GM12865 (cell line): ENCODE data around the gene DSP.

Source experiments
- DNase-seq: peaks from one replicate; pipeline ENCODE4 v3.0.0; 2010; ENCODE audit warnings: low read depth
- H3K4me3 ChIP-seq: 2 replicates; pipeline ENCODE4 v1.5.1; 2011; ENCODE audit warnings: mild to moderate bottlenecking, low read depth, low read length, control low read depth
- TF ChIP-seq, protein P1 (sequence below): IDR thresholded peaks from 2 replicates; pipeline ENCODE4 v1.5.1; 2011; ENCODE audit warnings: low read length, control low read depth, low read depth, inconsistent platforms; ENCODE audit not compliant: insufficient read depth; ENCODE audit errors: missing control alignments

DSP gene

DNA sequence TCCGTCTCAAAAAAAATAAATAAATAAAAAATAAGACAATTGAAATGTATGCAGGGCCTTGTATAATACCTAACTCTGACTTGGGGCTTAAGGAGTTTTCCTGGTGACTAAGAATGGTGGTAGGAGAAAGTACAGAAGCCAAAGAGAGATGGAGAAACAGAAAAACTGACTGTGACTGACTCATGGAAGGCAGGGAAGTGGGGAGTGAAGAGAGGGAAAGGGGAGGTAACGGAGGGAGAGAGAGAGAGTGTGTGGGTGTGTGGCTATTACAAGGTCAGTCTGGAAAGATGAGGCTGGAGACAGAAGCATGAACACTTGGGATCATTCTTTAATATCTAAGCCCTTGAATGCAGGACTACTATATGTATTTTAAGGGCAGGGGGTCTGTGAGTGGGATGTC lies 87.0 kb downstream of the DSP start:
- no peak for DNase-seq

DNA sequence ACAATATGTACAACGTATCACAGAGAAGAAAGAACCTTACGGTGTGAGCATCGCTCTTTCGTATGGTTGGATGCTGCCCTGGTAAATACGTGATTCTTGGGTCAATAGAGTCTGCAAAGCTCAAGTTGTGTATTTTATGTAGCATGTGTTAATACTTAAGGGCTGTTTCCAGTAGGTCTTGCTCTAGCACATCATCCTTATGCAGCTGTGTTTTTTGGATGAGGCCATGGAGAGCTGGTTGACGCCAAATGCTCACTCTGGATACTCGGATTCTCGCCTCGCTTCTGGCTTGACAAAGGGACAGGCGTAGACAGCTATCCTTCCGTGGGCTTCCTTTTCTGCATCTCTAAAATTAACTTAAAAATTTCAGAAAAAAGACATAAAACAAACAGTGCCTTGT lies 87.4 kb downstream of the DSP start:
- TF ChIP-seq, protein P1, sequence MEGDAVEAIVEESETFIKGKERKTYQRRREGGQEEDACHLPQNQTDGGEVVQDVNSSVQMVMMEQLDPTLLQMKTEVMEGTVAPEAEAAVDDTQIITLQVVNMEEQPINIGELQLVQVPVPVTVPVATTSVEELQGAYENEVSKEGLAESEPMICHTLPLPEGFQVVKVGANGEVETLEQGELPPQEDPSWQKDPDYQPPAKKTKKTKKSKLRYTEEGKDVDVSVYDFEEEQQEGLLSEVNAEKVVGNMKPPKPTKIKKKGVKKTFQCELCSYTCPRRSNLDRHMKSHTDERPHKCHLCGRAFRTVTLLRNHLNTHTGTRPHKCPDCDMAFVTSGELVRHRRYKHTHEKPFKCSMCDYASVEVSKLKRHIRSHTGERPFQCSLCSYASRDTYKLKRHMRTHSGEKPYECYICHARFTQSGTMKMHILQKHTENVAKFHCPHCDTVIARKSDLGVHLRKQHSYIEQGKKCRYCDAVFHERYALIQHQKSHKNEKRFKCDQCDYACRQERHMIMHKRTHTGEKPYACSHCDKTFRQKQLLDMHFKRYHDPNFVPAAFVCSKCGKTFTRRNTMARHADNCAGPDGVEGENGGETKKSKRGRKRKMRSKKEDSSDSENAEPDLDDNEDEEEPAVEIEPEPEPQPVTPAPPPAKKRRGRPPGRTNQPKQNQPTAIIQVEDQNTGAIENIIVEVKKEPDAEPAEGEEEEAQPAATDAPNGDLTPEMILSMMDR: no peak
- no peak for DNase-seq
- no peak overlapping the region for H3K4me3 ChIP-seq

More for the DNA sequence above, 87.0 kb downstream of the DSP start:
- no peak overlapping the region for H3K4me3 ChIP-seq
- TF ChIP-seq, protein P1: no peak

DNA sequence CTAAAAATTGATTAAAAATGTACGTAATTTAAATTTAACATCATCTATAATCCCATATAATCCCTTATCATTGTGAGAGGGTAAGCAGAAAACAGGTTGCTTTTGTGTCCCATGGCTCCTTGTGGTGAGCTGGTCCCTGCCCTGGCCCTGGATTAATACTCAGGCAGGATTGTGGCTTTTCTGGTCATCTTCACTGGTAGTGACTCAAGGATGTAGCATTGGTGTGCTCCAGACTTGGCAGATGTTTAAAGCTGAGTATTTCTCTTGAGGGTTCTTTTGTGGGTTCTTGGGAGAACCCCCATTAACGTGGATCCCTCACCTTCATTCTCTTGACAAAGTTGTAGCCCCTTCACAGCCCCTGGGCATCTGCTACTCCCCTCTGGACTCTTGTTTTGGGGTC lies 87.8 kb downstream of the DSP start:
- H3K4me3 ChIP-seq: no peak overlapping the region
- TF ChIP-seq, protein P1: no peak
- DNase-seq: no peak

DNA sequence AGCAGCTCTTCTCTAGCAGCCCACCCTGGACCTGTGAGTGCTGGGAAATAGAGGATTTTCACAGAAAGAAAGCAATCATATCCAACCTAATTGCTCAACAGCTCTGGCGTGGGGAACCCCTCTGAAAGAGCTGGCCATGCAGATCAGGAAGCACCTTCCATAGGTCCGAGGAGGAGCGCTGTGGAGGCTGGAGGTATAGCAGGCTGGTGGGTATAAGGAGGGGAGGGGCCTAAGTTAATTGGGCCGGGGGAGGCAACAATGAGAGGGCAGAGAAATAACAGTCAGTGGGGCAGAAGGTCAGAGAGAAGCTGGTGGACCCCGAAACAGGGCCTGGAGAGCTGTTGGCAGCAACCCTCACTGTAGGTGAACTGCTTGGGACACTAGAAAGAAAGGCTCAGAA lies 89.3 kb downstream of the DSP start:
- TF ChIP-seq, protein P1: no peak
- no peak for DNase-seq

DNA sequence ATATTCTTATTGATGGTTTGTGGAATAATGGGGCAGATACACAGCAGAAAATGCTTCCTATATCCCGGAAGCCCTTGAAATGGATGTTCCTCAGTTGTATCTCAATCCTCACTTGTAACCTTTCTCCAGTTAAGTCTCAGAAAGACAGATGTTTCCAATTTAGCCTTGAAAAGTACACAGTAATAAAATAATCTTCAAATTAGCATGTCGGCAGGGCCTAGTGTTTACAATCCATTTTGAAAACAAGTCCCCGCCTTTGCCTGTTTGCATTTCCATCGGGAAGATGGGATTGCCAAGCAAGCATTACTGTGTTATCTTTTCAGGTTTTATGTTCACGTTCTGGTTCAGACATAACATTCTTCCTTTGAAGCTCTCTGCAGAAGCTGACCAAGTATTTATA lies 90.0 kb downstream of the DSP start:
- TF ChIP-seq, protein P1: no peak
- H3K4me3 ChIP-seq: no peak overlapping the region
- no peak for DNase-seq

More for the DNA sequence above, 89.3 kb downstream of the DSP start:
- no peak overlapping the region for H3K4me3 ChIP-seq

DNA sequence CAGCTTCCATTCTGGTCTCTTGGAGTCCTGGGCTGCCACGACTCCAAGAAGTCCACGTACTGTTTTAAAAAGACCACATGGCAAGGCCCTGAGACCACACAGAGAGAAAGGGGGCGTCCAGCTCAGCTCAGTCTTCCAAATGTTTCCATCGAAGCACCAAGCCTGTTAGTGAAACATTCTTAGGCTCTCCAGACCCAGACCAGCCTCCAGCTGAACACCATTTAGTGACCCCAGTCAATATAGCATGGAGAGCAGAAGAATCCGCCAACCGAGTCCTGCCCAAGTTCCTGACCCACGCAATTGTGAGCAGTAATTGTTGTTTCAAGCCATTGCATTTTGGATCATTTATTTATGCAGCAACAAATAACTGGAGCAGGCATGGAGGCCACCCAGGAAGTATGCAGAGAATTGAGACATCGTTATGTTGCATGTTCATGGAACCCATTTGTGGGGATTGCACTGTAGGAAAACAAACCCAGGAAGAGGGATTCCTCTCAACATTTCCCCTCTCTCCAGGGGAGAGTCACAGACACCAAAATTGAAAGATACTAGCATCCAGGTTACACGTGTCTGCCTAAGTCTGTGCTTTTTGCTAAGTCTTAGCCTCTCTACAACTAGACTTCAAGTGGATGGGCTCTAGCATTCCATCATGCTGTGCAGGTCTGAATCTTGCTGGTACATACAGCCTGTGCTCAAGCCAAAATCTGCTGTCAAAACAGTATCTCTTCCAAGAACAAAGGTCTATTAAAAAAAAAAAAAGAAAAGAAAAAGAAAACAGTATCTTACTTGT lies 91.2 kb downstream of the DSP start:
- DNase-seq: no peak
- no peak overlapping the region for H3K4me3 ChIP-seq
- TF ChIP-seq, protein P1: no peak

DNA sequence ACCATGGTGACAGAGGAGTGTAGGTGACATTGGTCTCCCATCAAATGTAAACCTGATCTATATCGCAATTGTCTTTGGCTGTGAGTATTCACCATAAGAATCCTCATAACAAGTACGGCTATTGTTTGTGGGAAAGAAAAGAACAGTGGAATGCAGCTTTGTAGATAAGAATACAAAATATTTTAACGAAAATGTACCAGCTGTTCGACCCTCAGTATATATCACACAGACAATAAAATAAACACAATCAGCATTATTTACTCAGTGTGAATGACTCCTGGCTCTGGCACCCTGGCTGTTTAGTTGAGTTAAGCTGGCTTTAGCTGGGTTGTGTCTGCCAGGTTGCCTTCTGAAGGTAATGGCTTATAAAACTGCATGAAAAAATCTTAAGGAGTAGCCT lies 91.9 kb downstream of the DSP start:
- DNase-seq: no peak
- TF ChIP-seq, protein P1: no peak
- no peak overlapping the region for H3K4me3 ChIP-seq
